Measurements from ENCODE around the gene P2RY8. TPM values are rescaled to one million over a fixed set of nuclear protein-coding genes. Genes with fewer than 3 reads are reported as not detected.

The P2RY8 gene
- total and polyA plus RNA-seq, 7 donors: 0.79 to 4.1 (median 1.5) TPM

GRCh38 chrX:1418901-1419544 lies 118.0 kb downstream of the P2RY8 start:
- no peak overlapping the region for H3K4me3 ChIP-seq
- intact Hi-C loops (cut with DNase I): no loop called here
- ATAC-seq (peak in 3 of 4 donors; percentile 20 to 29 (median 22)), DNase-seq (no peak)
- no peaks in the 10 kb centered on the region for H3K27me3 ChIP-seq (ENCODE audit: insufficient read depth in 3 of 3, low read length in 2 of 3)
- 89 to 93% (median 90%) methylated on average over 29 of the region's 29 CpGs for WGBS, 3 donors
- TF ChIP-seq CTCF (IDR thresholded peaks at IDR 0.05): no peak
- H3K4me1 ChIP-seq: no peaks in the 10 kb centered on the region
- H3K9me3 ChIP-seq: peaks cover 12% of the 10 kb centered on the region
- H3K36me3 ChIP-seq (ENCODE audit: insufficient read depth in 1 of 2, low read depth in 1 of 2): peaks cover 0 to 17% of the 10 kb centered on the region in 2 donors
- H3K27ac ChIP-seq: no peak overlapping the region

- H3K9me3 ChIP-seq: peaks cover 12% of the 10 kb centered on the region
These were observed 118.8 kb downstream of the P2RY8 start for GRCh38 chrX:1417921-1418771.

GRCh38 chrX:1416965-1417760 lies 119.8 kb downstream of the P2RY8 start:
- ATAC-seq: no peak
- Histone ChIP-seq H3K27me3 (ENCODE audit: insufficient read depth in 3 of 3, low read length in 2 of 3) (no peaks in the 10 kb centered on the region), H3K9me3 (peaks cover 12% of the 10 kb centered on the region), H3K4me3 (no peak overlapping the region), H3K36me3 (ENCODE audit: insufficient read depth in 1 of 2, low read depth in 1 of 2) (peaks cover 0 to 32% of the 10 kb centered on the region in 2 donors), H3K27ac (no peak overlapping the region), H3K4me1 (no peaks in the 10 kb centered on the region)
- no peak for DNase-seq
- 70 to 86% (median 74%) methylated on average over 14 of the region's 14 CpGs for WGBS, 3 donors
- no peak for TF ChIP-seq CTCF (IDR thresholded peaks at IDR 0.05)
- intact Hi-C loops (cut with DNase I): no loop called here

More at GRCh38 chrX:1417921-1418771, 118.8 kb downstream of the P2RY8 start:
- Histone ChIP-seq H3K4me1 (no peaks in the 10 kb centered on the region), H3K36me3 (ENCODE audit: insufficient read depth in 1 of 2, low read depth in 1 of 2) (peaks cover 0 to 25% of the 10 kb centered on the region in 2 donors), H3K27ac (no peak overlapping the region), H3K4me3 (no peak overlapping the region), H3K27me3 (ENCODE audit: insufficient read depth in 3 of 3, low read length in 2 of 3) (no peaks in the 10 kb centered on the region)
- no peak for TF ChIP-seq CTCF (IDR thresholded peaks at IDR 0.05)
- ATAC-seq (no peak), DNase-seq (no peak)
- 93 to 94% (median 93%) methylated on average over 19 to 20 of the region's 20 CpGs for WGBS, 3 donors
- intact Hi-C loops (cut with DNase I): no loop called here

GRCh38 chrX:1416327-1416784 lies 120.6 kb downstream of the P2RY8 start:
- ATAC-seq (no peak), DNase-seq (no peak)
- intact Hi-C loops (cut with DNase I): no loop called here
- Histone ChIP-seq H3K36me3 (ENCODE audit: insufficient read depth in 1 of 2, low read depth in 1 of 2) (peaks cover 0 to 35% of the 10 kb centered on the region in 2 donors), H3K9me3 (peaks cover 6% of the 10 kb centered on the region), H3K4me1 (no peaks in the 10 kb centered on the region), H3K4me3 (no peak overlapping the region), H3K27me3 (ENCODE audit: insufficient read depth in 3 of 3, low read length in 2 of 3) (no peaks in the 10 kb centered on the region), H3K27ac (no peak overlapping the region)
- 69 to 84% (median 78%) methylated on average over 15 of the region's 15 CpGs for WGBS, 3 donors
- no peak for TF ChIP-seq CTCF (IDR thresholded peaks at IDR 0.05)

Other genes with a start within 250 kb of the P2RY8 start
- 1 to 10 TPM; 1.5 to 8.3 (median 4.6) TPM for gene IL3RA, start 200.4 kb downstream of the P2RY8 start, total RNA-seq
- gene IL3RA, start 200.4 kb downstream of the P2RY8 start, polyA plus RNA-seq: 1 to 10 TPM; 3.4 to 7.0 (median 4.6) TPM
- 10 to 100 TPM; 73.9 to 92.4 (median 81.5) TPM for gene SLC25A6, start 145.1 kb downstream of the P2RY8 start, total RNA-seq
- gene SLC25A6, start 145.1 kb downstream of the P2RY8 start, polyA plus RNA-seq: 100 to 1,000 TPM in 1 of 3 donors, 10 to 100 TPM in 2; 48.4 to 189 (median 97.1) TPM
- 10 to 100 TPM in 3 of 4 donors, 1 to 10 TPM in 1; 9.4 to 18.2 (median 11.9) TPM for gene ASMTL, start 84.3 kb downstream of the P2RY8 start, total RNA-seq
- 1 to 10 TPM; 6.6 to 9.8 (median 7.5) TPM for gene ASMTL, start 84.3 kb downstream of the P2RY8 start, polyA plus RNA-seq
- 10 to 100 TPM in 3 of 4 donors, 1 to 10 TPM in 1; 9.9 to 20.4 (median 13.1) TPM for gene AKAP17A, start 54.4 kb upstream of the P2RY8 start, total RNA-seq
- gene AKAP17A, start 54.4 kb upstream of the P2RY8 start, polyA plus RNA-seq: 10 to 100 TPM; 13.2 to 25.1 (median 24.0) TPM
- gene ASMT, start 77.9 kb upstream of the P2RY8 start, total RNA-seq: under 1 TPM in 1 of 4 donors, not detected in 3; 0.99 TPM
- gene ASMT, start 77.9 kb upstream of the P2RY8 start, polyA plus RNA-seq: under 1 TPM in 1 of 3 donors, not detected in 2; 0.14 TPM